Measurements from ENCODE around the gene CCL19. TPM values are rescaled to one million over a fixed set of nuclear protein-coding genes. Genes with fewer than 3 reads are reported as not detected.

The CCL19 gene
- total RNA-seq (2014; rRNA removed; shearing (Covaris generic)) (not detected in 2 replicates), polyA plus RNA-seq (2016; fragmentation: Nextera tagmentation; extraction: Ambion mirVana) (not detected in 2 replicates)
- long read RNA-seq, result 0 reads

DNA sequence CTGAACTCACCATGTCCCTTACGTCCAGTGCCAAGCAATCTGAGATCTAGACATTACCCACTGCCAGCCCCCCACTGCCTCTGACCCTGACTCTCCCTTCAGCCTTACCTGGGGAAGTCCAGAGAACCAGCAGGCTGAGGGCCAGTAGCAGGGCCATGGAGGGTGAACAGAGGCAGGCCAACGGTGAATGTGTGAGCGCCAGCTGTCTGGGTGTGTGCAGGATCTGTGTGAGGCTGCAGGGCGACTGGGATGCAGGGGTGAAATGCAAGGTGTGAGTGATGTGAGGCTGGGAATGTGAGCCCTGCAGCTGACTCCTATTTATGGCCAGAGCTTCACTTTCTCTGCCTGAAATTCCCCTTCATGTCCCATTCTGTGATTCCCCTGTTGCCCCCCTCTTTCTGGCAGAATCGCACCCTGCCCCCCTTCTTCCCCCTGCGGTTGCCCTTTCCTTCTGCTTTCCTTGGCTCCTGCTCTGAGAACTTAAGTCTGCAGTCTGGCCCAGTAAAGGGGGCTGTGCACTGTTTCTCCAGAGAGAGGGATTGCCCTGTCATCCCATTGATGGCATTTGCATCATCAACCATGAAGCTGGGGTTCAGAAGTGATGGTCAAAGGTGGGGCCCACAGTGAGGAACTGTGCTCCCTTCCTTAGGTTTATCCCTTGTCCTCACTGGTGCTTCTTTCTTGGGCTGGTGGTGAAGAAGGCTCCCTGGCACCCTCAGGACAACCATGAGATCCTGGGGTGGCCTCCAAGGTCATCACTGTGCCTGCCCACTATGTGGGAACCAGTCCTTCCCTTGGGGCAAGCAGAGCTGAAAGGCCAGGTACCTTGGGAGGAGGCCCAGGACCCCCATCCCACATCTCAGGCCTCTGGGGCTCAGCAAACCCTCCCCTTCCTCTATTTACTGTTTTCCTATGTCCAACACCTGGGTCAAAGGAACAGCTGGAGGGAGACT, at the start of gene CCL19:
Gene CCL19 (minus strand): TSS at position 294 of the 953 bp plus-strand sequence. CDS start 137 bp downstream, at position 157.
- H3K4me3 Mint-ChIP-seq, result no peak within 1 kb of the TSS
- no peaks in the 10 kb centered on the region for H3K27me3 ChIP-seq (ENCODE audit: insufficient read depth)
- no peak within 1 kb of the TSS for H3K4me2 ChIP-seq
- no peak for DNase-seq (ENCODE audit: low spot score)
- no peak for ATAC-seq
- H2AFZ ChIP-seq, result no peak within 1 kb of the TSS
- H3K79me2 ChIP-seq (replicated peaks; ENCODE audit: insufficient read depth), result no peaks in the 10 kb centered on the region
- H4K20me1 ChIP-seq (replicated peaks; ENCODE audit: insufficient read depth), result no peaks in the 10 kb centered on the region
- H3K9me2 ChIP-seq (ENCODE audit: insufficient read depth), result no peaks in the 10 kb centered on the region
- no peak within 1 kb of the TSS for H3K27ac ChIP-seq (ENCODE audit: low read depth)
- no peak within 1 kb of the TSS for H3K27ac Mint-ChIP-seq
- H3K9me3 Mint-ChIP-seq, result no peaks in the 10 kb centered on the region
- peaks cover 1% of the 10 kb centered on the region for H3K27me3 Mint-ChIP-seq (ENCODE audit: insufficient read depth, low read depth, poor library complexity)
- H3K36me3 Mint-ChIP-seq (ENCODE audit: low read depth), result no peaks in the 10 kb centered on the region
- peaks cover 18% of the 10 kb centered on the region for H3K4me1 Mint-ChIP-seq
- TF ChIP-seq STAT1 (IDR thresholded peaks at IDR 0.05; ENCODE audit: unreplicated experiment) (no peak), JUNB (IDR thresholded peaks at IDR 0.05; ENCODE audit: unreplicated experiment) (no peak), ZNF114 (CRISPR knock-in tag; IDR thresholded peaks at IDR 0.05) (no peak), CREB1 (CRISPR knock-in tag; IDR thresholded peaks at IDR 0.05; ENCODE audit: low read depth) (no peak), ETS1 (IDR thresholded peaks at IDR 0.05) (no peak), NANOG (IDR thresholded peaks at IDR 0.05; ENCODE audit: borderline replicate concordance) (no peak), ZNF462 (CRISPR knock-in tag; IDR thresholded peaks at IDR 0.05) (no peak), EZH2 (IDR thresholded peaks at IDR 0.05; ENCODE audit: low read depth, unreplicated experiment) (no peak), ZNF331 (CRISPR knock-in tag; IDR thresholded peaks at IDR 0.05; ENCODE audit: low read depth) (no peak), EZH2phosphoT487 (IDR thresholded peaks at IDR 0.05; ENCODE audit: unreplicated experiment) (no peak), POLR2AphosphoS5 (IDR thresholded peaks at IDR 0.05; ENCODE audit: low read depth) (no peak)
- TF ChIP-seq, protein P1, sequence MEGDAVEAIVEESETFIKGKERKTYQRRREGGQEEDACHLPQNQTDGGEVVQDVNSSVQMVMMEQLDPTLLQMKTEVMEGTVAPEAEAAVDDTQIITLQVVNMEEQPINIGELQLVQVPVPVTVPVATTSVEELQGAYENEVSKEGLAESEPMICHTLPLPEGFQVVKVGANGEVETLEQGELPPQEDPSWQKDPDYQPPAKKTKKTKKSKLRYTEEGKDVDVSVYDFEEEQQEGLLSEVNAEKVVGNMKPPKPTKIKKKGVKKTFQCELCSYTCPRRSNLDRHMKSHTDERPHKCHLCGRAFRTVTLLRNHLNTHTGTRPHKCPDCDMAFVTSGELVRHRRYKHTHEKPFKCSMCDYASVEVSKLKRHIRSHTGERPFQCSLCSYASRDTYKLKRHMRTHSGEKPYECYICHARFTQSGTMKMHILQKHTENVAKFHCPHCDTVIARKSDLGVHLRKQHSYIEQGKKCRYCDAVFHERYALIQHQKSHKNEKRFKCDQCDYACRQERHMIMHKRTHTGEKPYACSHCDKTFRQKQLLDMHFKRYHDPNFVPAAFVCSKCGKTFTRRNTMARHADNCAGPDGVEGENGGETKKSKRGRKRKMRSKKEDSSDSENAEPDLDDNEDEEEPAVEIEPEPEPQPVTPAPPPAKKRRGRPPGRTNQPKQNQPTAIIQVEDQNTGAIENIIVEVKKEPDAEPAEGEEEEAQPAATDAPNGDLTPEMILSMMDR (conservative IDR thresholded peaks at IDR 0.05; ENCODE audit: low read depth in 2 of 2), result no peak
- TF ChIP-seq, protein P2, sequence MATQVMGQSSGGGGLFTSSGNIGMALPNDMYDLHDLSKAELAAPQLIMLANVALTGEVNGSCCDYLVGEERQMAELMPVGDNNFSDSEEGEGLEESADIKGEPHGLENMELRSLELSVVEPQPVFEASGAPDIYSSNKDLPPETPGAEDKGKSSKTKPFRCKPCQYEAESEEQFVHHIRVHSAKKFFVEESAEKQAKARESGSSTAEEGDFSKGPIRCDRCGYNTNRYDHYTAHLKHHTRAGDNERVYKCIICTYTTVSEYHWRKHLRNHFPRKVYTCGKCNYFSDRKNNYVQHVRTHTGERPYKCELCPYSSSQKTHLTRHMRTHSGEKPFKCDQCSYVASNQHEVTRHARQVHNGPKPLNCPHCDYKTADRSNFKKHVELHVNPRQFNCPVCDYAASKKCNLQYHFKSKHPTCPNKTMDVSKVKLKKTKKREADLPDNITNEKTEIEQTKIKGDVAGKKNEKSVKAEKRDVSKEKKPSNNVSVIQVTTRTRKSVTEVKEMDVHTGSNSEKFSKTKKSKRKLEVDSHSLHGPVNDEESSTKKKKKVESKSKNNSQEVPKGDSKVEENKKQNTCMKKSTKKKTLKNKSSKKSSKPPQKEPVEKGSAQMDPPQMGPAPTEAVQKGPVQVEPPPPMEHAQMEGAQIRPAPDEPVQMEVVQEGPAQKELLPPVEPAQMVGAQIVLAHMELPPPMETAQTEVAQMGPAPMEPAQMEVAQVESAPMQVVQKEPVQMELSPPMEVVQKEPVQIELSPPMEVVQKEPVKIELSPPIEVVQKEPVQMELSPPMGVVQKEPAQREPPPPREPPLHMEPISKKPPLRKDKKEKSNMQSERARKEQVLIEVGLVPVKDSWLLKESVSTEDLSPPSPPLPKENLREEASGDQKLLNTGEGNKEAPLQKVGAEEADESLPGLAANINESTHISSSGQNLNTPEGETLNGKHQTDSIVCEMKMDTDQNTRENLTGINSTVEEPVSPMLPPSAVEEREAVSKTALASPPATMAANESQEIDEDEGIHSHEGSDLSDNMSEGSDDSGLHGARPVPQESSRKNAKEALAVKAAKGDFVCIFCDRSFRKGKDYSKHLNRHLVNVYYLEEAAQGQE (IDR thresholded peaks at IDR 0.05; ENCODE audit: unreplicated experiment), result no peak
- H3K4me3 ChIP-seq, result no peak within 1 kb of the TSS
- H3K36me3 ChIP-seq (ENCODE audit: insufficient read depth), result no peaks in the 10 kb centered on the region
- no peaks in the 10 kb centered on the region for H3F3A ChIP-seq (replicated peaks; ENCODE audit: low read depth)
- H3K4me1 ChIP-seq (ENCODE audit: insufficient read depth), result peaks cover 10% of the 10 kb centered on the region

Measured in GM23338 (cell line).